T-helper 1 cell treated with Interleukin-12 subunit alpha and Interleukin-12 subunit beta and Interleukin-4 antibody, amounts not matched to agents 30 μg/mL and 1 μg/mL, for 36 hours (primary cell): Measurements from ENCODE around the gene ZHX3.

Experiments used
- H3K27ac Mint-ChIP-seq: one replicate; pipeline ENCODE4 v1.8.0; 2021; ENCODE audit warnings: mild to moderate bottlenecking, mixed read lengths
- H3K27me3 Mint-ChIP-seq: one replicate; pipeline ENCODE4 v1.8.0; 2021; ENCODE audit warnings: low read depth, mixed read lengths
- H3K36me3 Mint-ChIP-seq: one replicate; pipeline ENCODE4 v1.8.0; 2021; ENCODE audit warnings: low read depth, mixed read lengths
- H3K4me1 Mint-ChIP-seq: one replicate; pipeline ENCODE4 v1.8.0; 2021; ENCODE audit warnings: low read depth, mixed read lengths
- H3K4me3 Mint-ChIP-seq: one replicate; pipeline ENCODE4 v1.8.0; 2021; ENCODE audit warnings: mild to moderate bottlenecking, moderate library complexity, mixed read lengths
- H3K9me3 Mint-ChIP-seq: one replicate; pipeline ENCODE4 v1.8.0; 2021; ENCODE audit warnings: mixed read lengths

Gene ZHX3

DNA sequence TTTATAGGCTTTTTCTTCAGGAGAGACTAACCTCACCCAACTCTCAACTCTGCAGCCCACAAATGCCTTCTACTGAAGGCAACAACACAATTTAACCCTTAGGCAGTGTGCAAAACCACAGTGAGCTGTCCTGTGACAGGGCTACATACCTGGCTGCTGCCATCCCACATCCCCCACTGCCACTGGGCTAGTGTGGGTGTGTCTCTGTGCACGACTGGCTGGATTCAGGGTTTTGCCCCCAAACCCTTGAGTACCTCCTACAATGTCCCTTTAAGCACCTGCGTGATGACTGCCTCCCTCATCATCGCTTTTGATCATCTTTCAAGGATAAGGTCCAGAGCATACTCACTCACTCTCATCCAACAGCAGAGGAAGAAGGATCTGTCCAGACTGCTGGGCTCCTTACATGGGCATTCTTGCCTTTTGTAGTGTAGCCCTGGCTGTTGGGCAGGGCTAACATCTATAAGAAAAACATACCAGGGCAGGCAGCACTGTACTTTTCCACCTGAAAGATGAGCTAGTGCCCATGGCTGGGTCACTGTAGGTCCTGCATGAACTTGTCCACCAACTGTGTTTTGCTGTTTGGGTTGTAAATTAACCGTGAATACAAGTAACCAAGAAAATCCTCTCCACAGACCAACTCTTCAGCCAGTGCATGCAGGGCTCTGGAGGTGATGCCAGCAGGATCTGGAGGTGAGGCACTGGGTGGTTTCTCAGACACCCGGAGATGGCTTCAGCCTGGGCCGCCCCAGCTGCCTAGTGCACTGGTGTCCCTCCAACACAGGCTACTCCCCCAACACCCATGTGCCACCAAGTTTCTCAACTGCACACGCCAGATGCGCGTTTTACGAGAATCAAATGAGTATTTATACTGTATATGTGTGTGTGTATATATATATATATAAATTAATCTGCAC, 135.0 kb downstream of the ZHX3 start:
- peaks cover 5% of the 10 kb centered on the region for H3K4me1 Mint-ChIP-seq
- H3K36me3 Mint-ChIP-seq: peaks cover 11% of the 10 kb centered on the region
- H3K27ac Mint-ChIP-seq: peak overlapping the region; percentile 31
- no peak overlapping the region for H3K4me3 Mint-ChIP-seq
- H3K9me3 Mint-ChIP-seq: no peaks in the 10 kb centered on the region
- H3K27me3 Mint-ChIP-seq: no peaks in the 10 kb centered on the region

DNA sequence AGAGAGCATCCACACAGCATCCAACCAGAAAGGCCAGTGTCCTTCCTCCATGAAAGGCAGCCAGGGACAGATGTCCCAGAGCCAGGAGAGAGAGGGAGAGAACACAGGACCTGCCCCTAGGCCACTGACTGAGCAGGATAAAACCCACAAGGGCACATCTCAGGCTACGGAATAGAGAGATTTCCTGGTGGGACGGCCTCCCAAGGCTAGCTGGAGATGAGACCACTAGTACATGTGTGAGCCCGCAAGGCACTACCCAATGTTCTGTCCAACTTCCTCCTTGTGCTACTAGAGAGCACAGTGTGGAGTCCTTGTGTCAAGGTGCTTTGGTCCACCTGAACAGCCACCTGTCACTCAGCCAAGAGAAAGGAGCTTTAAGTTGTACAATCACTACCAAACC, 136.0 kb downstream of the ZHX3 start:
- Mint-ChIP-seq H3K4me3 (no peak overlapping the region), H3K27me3 (no peaks in the 10 kb centered on the region), H3K27ac (no peak overlapping the region), H3K4me1 (peaks cover 5% of the 10 kb centered on the region), H3K9me3 (no peaks in the 10 kb centered on the region), H3K36me3 (peaks cover 13% of the 10 kb centered on the region)

DNA sequence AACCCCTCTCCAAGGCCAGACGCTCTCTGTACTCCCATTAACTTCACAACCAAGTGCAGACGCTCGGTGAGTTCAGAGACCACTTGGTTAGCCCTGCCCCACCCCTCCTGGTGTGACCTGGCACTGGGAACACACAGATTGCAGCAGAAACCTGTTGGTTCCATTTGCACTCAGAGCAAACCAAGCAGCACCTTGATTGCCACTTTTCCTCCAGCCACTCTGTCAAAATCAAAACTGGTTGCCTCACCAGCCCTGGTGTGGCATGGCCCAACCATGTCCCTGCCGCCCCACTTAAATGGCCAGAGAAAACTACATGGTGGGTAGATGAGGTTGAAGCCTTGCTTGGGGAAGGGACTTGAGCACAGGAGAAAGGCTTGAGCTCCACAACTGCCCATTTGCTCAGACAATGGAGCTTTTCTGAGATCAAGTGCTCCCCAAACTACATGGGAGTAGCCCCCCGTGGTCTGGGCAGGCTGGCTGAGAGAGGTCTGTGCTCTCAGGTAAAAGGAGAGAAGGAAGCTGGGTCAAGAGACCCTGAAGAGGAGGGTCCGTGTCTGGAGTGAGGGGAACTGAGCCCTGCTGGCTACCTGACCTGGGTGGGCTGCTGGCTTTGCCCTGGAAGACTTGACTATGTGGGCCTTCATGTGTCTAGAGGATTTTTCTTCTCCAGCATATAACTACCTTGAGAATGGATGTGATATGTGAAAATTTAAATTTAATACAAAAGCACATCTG, 136.8 kb downstream of the ZHX3 start:
- H3K27ac Mint-ChIP-seq: no peak overlapping the region
- H3K27me3 Mint-ChIP-seq: no peaks in the 10 kb centered on the region
- no peak overlapping the region for H3K4me3 Mint-ChIP-seq
- H3K9me3 Mint-ChIP-seq: no peaks in the 10 kb centered on the region
- peaks cover 7% of the 10 kb centered on the region for H3K4me1 Mint-ChIP-seq
- peaks cover 19% of the 10 kb centered on the region for H3K36me3 Mint-ChIP-seq

DNA sequence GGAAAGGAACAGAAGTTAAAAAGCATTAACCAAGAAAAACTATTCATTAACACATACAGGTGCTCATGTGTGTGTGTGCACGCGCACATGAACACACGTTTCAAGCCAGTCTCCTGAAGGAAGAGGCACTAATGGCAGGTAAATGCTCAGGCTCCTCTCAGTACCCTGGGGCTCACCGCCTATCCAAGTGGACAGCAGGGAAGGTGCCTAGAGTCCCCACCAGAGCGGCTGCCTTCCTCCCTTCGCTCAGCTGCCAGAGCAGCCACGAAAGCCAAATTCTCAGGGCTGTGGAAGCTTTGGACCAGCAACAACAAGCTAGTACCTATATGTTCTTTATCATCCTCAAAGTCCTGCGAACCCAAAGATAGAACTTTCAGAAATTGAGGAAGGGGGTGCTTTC, 137.6 kb downstream of the ZHX3 start:
- H3K4me3 Mint-ChIP-seq: no peak overlapping the region
- H3K4me1 Mint-ChIP-seq: peaks cover 7% of the 10 kb centered on the region
- peaks cover 23% of the 10 kb centered on the region for H3K36me3 Mint-ChIP-seq
- no peaks in the 10 kb centered on the region for H3K27me3 Mint-ChIP-seq
- no peak overlapping the region for H3K27ac Mint-ChIP-seq
- no peaks in the 10 kb centered on the region for H3K9me3 Mint-ChIP-seq

DNA sequence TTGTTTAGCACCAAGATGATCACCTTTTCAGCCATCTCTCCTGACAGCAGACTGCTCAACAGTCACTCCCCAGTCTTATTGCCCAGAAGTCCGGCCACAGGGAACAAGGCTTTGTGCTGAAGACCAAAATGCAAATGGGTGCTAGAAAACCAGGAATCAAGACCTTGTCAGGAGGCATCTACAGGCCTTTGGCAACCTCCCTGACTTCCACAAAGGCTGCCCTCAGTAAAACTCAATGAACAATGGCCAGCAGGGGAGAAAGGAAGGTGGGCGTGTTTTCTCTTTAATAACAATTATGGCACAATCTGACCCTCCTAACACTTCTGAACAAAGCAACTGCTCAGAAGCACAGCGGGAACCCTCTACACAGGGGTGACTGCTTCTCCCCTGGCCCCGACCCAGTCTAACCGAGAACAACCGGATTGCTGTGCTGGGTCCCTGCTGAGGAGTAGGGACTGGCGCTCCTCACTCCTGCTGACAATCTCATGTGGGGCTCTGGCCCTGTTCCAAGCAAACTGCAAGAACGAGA, 138.6 kb downstream of the ZHX3 start:
- Mint-ChIP-seq H3K27me3 (no peaks in the 10 kb centered on the region), H3K27ac (no peak overlapping the region), H3K36me3 (peaks cover 31% of the 10 kb centered on the region), H3K4me3 (no peak overlapping the region), H3K9me3 (no peaks in the 10 kb centered on the region), H3K4me1 (peaks cover 12% of the 10 kb centered on the region)

DNA sequence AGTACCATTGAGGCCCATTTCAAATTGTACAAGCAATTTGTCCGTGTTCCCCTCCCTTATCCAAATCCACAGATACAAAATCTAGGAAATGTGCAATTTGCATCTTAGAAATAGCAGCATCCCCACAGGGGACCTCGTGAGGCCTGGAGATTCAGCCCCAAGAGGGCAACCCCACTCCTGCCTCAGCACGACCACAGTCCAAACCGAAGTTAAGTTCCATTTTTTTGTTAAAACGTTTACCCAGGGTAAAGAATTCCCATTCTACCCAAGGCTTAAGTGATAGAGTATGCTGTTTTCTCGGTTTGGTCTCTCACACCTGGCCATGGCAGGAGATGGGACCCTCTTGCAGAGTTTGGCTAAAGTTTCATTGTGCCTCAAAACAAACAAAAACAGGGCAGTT, 139.0 kb downstream of the ZHX3 start:
- peaks cover 12% of the 10 kb centered on the region for H3K4me1 Mint-ChIP-seq
- peaks cover 36% of the 10 kb centered on the region for H3K36me3 Mint-ChIP-seq
- H3K27ac Mint-ChIP-seq: no peak overlapping the region
- no peaks in the 10 kb centered on the region for H3K9me3 Mint-ChIP-seq
- H3K27me3 Mint-ChIP-seq: no peaks in the 10 kb centered on the region
- H3K4me3 Mint-ChIP-seq: no peak overlapping the region

DNA sequence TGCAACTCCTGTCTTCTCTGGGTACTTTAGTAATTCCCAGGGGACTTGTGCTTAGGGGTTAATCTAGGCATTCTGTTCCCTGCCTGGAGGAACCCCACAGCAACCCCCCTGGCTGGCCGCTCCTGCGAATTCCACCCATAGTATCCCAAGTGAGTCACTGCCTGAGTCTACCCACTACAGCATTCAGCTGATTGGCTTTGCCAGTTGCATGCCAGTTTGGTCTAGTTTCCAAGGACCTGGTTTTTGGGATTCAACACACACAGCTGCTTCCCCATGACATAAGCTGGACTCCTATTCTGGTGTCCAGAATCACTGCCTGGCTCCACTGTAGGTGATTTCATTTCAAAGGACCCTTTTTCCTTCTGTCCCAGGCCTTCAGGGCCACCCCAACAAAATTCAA, 139.9 kb downstream of the ZHX3 start:
- Mint-ChIP-seq H3K27ac (peak overlapping the region; percentile 41), H3K36me3 (peaks cover 45% of the 10 kb centered on the region), H3K27me3 (no peaks in the 10 kb centered on the region), H3K4me3 (no peak overlapping the region), H3K9me3 (no peaks in the 10 kb centered on the region), H3K4me1 (peaks cover 14% of the 10 kb centered on the region)

DNA sequence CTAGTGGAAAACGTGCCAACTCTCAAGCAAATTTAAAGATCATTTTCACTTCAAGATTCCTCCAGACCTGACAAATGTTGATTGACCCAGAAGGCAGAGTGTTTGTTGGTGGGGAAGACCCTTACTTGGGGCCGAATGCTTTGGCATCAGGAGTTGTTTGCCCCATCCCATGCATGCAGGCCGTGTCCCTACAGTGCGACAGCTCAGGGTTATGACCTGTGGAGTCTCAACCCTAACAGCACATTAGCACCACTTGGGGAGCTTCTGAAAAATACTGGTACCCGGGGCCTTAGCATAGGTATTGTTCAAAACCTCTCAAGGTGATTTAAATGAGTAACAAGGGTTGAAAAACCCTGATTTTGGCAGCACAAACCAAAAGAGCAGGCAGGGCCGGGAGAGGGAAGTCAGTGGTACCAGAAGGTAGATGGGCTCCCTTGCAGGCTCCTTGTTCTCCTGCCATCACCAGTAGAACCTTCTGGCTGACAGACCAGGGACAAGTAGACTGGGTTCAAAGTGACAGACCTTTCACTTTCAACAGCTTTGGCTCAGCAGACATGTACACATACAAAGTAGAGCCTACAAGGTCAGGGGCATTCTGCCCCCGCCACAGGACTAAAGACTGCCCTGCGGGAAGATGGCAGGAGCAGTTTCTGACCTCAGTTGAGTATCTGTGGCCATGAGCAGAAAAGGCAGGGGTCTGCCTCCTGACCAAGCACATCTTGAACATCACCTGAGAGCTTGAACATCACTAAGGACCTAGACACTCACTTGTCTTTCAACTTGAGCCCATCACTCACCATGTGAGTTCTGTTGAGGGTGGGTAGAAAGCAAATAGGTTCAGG, 140.6 kb downstream of the ZHX3 start:
- Mint-ChIP-seq H3K4me1 (peaks cover 10% of the 10 kb centered on the region), H3K9me3 (no peaks in the 10 kb centered on the region), H3K36me3 (peaks cover 48% of the 10 kb centered on the region), H3K27me3 (no peaks in the 10 kb centered on the region), H3K27ac (peak overlapping the region; percentile 19), H3K4me3 (no peak overlapping the region)

DNA sequence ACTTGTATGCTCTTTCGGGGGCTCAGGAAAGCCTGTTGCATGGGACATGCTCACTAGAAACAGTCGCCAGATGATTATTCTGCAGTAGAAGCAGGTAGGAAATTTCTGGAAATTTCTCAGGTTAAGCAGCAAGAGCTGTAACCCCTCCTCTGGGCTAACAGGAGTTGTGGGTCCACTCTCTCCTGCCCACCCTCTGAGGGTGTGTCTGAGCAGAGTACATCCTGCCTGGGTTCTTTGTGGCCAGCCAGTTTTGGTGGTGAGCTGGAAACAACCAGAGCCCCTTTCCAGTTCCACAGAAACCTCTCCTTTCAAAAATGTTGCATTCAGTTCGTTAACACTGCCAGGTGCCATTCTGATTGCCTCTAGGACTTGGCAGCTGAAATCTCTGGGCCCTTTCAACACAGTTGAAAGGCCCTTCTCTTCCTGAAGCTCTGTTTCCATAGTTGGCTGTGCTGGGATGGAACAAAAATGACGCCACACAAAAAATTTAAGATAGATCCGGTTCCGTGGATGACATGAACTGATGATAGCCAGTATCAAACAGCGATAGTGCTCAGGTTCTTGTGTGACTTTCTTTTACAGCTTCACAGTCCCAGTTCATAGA, 141.7 kb downstream of the ZHX3 start:
- no peak overlapping the region for H3K4me3 Mint-ChIP-seq
- H3K36me3 Mint-ChIP-seq: peaks cover 58% of the 10 kb centered on the region
- no peak overlapping the region for H3K27ac Mint-ChIP-seq
- H3K9me3 Mint-ChIP-seq: no peaks in the 10 kb centered on the region
- H3K27me3 Mint-ChIP-seq: no peaks in the 10 kb centered on the region
- peaks cover 15% of the 10 kb centered on the region for H3K4me1 Mint-ChIP-seq

DNA sequence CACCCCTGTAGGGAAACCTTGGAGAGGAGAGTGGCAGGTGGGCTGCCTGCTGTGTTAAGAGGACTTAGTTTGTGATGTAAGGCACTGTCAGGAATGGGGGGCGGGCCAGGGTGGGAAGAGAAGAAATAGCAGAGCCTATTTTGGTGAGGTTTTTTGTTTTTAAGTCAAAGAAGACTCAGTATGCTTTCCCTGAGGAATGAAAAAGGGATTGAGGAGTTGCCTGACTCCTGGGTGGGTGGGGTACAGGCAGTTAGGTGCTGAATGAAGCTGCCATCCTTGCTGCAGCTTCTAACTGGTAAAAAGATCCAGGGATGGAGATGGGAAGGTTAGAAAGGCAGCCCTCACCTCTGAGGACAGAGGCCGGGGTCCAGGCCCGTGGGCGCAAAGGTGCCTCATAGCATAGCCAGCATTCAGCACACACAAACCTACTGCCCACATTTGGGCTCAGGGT, 142.3 kb downstream of the ZHX3 start:
- no peaks in the 10 kb centered on the region for H3K9me3 Mint-ChIP-seq
- H3K4me1 Mint-ChIP-seq: peaks cover 15% of the 10 kb centered on the region
- no peaks in the 10 kb centered on the region for H3K27me3 Mint-ChIP-seq
- no peak overlapping the region for H3K4me3 Mint-ChIP-seq
- H3K27ac Mint-ChIP-seq: peak overlapping the region; percentile 52
- peaks cover 64% of the 10 kb centered on the region for H3K36me3 Mint-ChIP-seq

DNA sequence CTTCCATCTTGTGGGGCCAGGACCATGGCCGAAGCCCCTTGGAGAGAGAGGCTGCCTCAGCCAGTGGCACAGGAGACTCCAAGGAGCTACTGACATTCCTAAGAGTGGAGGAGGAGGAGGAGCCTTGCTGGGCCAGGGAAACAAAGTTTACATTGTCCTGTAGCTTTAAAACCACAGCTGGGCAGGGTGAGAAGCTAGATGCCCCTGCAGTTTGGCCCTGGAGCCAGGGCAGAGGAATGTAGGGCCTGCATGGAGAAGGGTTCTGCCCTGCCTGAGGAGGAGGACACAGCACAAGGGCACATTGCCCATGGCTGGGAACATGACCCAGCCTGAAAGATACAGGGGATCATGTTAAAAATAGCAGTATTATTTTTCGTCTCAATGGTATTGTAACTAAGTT, 142.7 kb downstream of the ZHX3 start:
- H3K4me3 Mint-ChIP-seq: no peak overlapping the region

DNA sequence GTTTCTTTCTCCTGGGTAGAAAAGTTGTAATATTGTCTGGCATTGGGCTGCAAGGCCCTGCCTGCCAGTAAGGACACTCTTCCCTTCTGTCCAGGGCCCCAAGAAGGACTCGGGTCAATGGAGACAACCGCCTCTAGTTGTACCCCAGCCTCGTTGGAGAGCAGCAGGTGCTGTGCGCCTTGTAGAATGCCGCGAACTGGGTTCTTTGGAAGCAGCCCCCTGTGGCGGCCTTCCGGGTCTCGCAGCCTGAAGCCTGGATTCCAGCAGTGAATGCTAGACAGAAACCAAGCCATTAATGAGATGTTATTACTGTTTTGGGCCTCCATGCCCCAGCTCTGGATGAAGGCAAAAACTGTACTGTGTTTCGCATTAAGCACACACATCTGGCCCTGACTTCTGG, 143.2 kb downstream of the ZHX3 start:
- H3K36me3 Mint-ChIP-seq: peaks cover 68% of the 10 kb centered on the region
- H3K9me3 Mint-ChIP-seq: no peaks in the 10 kb centered on the region
- H3K27ac Mint-ChIP-seq: peak overlapping the region; percentile 52

More for the DNA sequence above, 142.7 kb downstream of the ZHX3 start:
- peak overlapping the region; percentile 52 for H3K27ac Mint-ChIP-seq
- peaks cover 66% of the 10 kb centered on the region for H3K36me3 Mint-ChIP-seq
- H3K4me1 Mint-ChIP-seq: peaks cover 15% of the 10 kb centered on the region
- no peaks in the 10 kb centered on the region for H3K27me3 Mint-ChIP-seq
- H3K9me3 Mint-ChIP-seq: no peaks in the 10 kb centered on the region

DNA sequence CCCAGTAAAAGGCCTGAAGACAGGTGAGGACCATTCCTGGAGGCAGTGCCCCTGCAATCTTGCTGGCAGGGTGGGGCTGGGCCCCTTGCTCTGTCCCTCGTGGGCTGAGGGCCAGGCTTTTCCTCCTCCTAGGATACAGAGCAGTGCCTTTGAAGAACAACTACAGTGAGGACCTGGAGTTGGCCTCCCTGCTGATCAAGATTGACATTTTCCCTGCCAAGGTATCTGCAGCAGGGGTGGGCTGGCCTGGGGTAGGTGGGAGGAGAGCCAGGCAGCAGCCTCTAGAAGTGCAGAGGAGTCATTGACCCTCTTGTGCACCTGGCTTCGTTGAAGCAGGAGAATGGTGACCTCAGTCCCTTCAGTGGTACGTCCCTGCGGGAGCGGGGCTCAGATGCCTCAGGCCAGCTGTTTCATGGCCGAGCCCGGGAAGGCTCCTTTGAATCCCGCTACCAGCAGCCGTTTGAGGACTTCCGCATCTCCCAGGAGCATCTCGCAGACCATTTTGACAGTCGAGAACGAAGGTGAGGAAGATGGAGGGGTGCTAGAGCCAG, 143.7 kb downstream of the ZHX3 start:
- peaks cover 71% of the 10 kb centered on the region for H3K36me3 Mint-ChIP-seq
- H3K4me3 Mint-ChIP-seq: no peak overlapping the region
- no peaks in the 10 kb centered on the region for H3K27me3 Mint-ChIP-seq
- H3K27ac Mint-ChIP-seq: no peak overlapping the region
- H3K9me3 Mint-ChIP-seq: no peaks in the 10 kb centered on the region
- H3K4me1 Mint-ChIP-seq: peaks cover 15% of the 10 kb centered on the region

More for the DNA sequence above, 143.2 kb downstream of the ZHX3 start:
- Mint-ChIP-seq H3K4me1 (peaks cover 15% of the 10 kb centered on the region), H3K27me3 (no peaks in the 10 kb centered on the region), H3K4me3 (no peak overlapping the region)
